ENCODE data around the gene CLSTN2.

The CLSTN2 gene

GRCh38 chr3:140573011-140573410 lies 638.0 kb downstream of the CLSTN2 start:
- H3K4me3 ChIP-seq (ENCODE audit: control insufficient read depth, low read depth, low read length), result no peak overlapping the region
- TF ChIP-seq, protein P1, sequence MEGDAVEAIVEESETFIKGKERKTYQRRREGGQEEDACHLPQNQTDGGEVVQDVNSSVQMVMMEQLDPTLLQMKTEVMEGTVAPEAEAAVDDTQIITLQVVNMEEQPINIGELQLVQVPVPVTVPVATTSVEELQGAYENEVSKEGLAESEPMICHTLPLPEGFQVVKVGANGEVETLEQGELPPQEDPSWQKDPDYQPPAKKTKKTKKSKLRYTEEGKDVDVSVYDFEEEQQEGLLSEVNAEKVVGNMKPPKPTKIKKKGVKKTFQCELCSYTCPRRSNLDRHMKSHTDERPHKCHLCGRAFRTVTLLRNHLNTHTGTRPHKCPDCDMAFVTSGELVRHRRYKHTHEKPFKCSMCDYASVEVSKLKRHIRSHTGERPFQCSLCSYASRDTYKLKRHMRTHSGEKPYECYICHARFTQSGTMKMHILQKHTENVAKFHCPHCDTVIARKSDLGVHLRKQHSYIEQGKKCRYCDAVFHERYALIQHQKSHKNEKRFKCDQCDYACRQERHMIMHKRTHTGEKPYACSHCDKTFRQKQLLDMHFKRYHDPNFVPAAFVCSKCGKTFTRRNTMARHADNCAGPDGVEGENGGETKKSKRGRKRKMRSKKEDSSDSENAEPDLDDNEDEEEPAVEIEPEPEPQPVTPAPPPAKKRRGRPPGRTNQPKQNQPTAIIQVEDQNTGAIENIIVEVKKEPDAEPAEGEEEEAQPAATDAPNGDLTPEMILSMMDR (IDR thresholded peaks at IDR 0.05; ENCODE audit: control insufficient read depth, insufficient read depth, low read depth, low read length, missing control alignments), result no peak
- no peak for DNase-seq (ENCODE audit: low read depth)

DNA sequence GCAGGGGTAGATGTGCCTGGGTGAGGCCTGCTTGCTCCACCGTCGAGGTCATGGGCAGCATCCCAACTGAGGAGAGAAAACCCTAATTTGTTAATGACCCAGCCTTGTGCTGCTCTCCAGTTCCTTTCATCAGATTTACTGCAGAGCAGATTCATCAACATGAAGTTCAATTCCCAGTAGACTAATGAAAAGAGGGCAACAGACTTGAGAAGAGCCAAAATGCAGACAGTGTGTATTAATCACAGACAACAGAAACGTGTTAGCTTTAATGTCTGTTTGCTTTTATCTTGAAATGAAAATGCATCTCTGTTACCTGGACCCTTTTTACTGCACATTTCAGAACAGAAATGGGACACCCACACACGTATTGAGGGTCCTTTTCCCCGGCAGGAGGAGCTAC lies 639.4 kb downstream of the CLSTN2 start:
- no peak for DNase-seq (ENCODE audit: low read depth)
- no peak overlapping the region for H3K4me3 ChIP-seq (ENCODE audit: control insufficient read depth, low read depth, low read length)
- TF ChIP-seq, protein P1 (IDR thresholded peaks at IDR 0.05; ENCODE audit: control insufficient read depth, insufficient read depth, low read depth, low read length, missing control alignments), result no peak

DNA sequence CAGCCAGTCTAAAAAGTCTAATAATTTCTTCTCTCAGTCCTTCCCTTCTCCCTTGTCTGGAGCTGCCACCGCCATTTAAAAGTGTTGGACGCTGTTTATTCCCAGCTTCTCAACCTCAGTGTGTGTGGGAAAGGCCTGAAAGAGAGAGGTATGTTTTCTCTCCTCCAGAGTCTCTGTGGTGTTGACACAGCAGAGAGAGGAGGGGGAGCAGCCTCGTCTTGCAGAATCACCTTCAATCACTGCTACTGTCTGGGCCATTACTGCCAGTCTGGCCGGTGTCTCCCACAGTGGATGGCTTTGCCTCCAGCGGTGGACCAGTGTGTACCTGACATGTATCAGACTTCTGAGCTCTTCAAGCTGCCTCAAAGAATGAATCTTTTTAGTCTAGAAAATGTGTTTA lies 641.5 kb downstream of the CLSTN2 start:
- no peak overlapping the region for H3K4me3 ChIP-seq (ENCODE audit: control insufficient read depth, low read depth, low read length)
- TF ChIP-seq, protein P1 (IDR thresholded peaks at IDR 0.05; ENCODE audit: control insufficient read depth, insufficient read depth, low read depth, low read length, missing control alignments), result no peak
- DNase-seq (ENCODE audit: low read depth), result no peak

- TF ChIP-seq, protein P1 (IDR thresholded peaks at IDR 0.05; ENCODE audit: control insufficient read depth, insufficient read depth, low read depth, low read length, missing control alignments), result no peak
- no peak overlapping the region for H3K4me3 ChIP-seq (ENCODE audit: control insufficient read depth, low read depth, low read length)
- no peak for DNase-seq (ENCODE audit: low read depth)
These were observed 642.9 kb downstream of the CLSTN2 start for GRCh38 chr3:140577911-140578310.

GRCh38 chr3:140579260-140579659 lies 644.3 kb downstream of the CLSTN2 start:
- TF ChIP-seq, protein P1 (IDR thresholded peaks at IDR 0.05; ENCODE audit: control insufficient read depth, insufficient read depth, low read depth, low read length, missing control alignments), result no peak
- no peak overlapping the region for H3K4me3 ChIP-seq (ENCODE audit: control insufficient read depth, low read depth, low read length)
- no peak for DNase-seq (ENCODE audit: low read depth)

DNA sequence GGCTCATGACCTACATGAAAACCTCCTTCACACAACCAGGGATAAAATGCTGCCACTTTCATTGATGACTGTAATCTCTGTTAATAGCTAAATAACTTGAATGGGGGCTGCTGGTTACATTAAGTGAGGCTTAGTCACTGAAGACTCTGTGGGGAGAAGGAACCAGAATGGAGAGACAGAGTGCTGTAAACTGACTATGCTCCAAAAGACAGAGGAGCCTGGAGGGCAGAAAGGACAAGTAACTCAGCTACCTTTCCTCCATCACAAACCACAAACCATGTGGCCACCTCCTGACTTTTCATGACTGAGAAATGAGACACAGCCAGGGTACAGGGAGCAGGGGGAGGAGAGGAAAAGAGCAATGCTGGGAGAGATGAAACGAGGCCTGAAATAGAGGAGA lies 645.8 kb downstream of the CLSTN2 start:
- DNase-seq (ENCODE audit: low read depth), result no peak
- TF ChIP-seq, protein P1 (IDR thresholded peaks at IDR 0.05; ENCODE audit: control insufficient read depth, insufficient read depth, low read depth, low read length, missing control alignments), result no peak
- no peak overlapping the region for H3K4me3 ChIP-seq (ENCODE audit: control insufficient read depth, low read depth, low read length)

DNA sequence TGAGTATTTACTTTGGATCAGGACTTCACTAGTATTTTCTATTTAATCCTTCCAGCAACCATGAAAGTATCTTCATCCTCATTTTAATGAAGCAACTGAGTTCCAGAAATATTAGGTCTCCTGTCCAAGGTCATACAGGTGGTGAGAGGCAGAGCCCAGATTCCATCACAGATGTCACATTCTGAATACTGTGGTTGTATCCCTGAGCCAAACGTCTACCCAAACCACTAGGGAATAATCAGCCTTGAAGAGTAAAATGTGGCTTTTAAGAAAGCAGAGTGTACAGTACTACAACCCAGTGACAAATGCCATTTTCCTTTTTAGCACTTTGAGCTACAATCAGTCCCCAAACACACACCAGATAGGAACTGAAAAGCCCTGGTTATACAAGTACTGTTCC lies 649.6 kb downstream of the CLSTN2 start:
- H3K4me3 ChIP-seq (ENCODE audit: control insufficient read depth, low read depth, low read length), result no peak overlapping the region
- DNase-seq (ENCODE audit: low read depth), result no peak
- TF ChIP-seq, protein P1 (IDR thresholded peaks at IDR 0.05; ENCODE audit: control insufficient read depth, insufficient read depth, low read depth, low read length, missing control alignments), result no peak

Data from AG09309 (cell line).